Panc1 (cell line): ENCODE data around the gene TGIF1. TPM values are rescaled to one million over a fixed set of nuclear protein-coding genes. Genes with fewer than 3 reads are reported as not detected.
"Not testable (repeated sequence)": the region's sequence is repeated elsewhere in the genome, so short reads cannot be mapped to it uniquely, and the experiment has no call there.

Experiments used
- ATAC-seq: fragments of 200-7000 bp; cut with Tn5 transposase; 2 replicates; pipeline ENCODE4 v1.9.1; 2020; ENCODE audit warnings: mild to moderate bottlenecking, moderate library complexity
- BruUV-seq: library from RNA; stranded (reverse); fragments of 400-500 nt; replicated peaks from 2 replicates; lab custom pipeline; 2021; lab: Mats Ljungman, UMichigan
- CTCF ChIA-PET: fragments of 300-600 bp; sonication (Branson Sonifier 250); formaldehyde crosslinking; loops from one replicate; lab custom pipeline; 2022; ENCODE audit warnings: antibody characterized with exemption; lab: Charles Lee
- POLR2A ChIA-PET: fragments of 300-600 bp; sonication (Branson Sonifier 250); formaldehyde crosslinking; loops from one replicate; lab custom pipeline; 2022; ENCODE audit warnings: antibody characterized with exemption; lab: Charles Lee
- DNase-seq: peaks from one replicate; pipeline ENCODE4 v3.0.0-alpha.2; 2010; ENCODE audit warnings: low read depth, low spot score
- H3K27ac ChIP-seq: 2 replicates; pipeline ENCODE4 v1.5.1; 2011; ENCODE audit warnings: mild to moderate bottlenecking, low read length, inconsistent platforms
- H3K27me3 ChIP-seq: fragments of 200-500 bp; sonication (Bioruptor generic); 2 replicates; pipeline ENCODE4 v1.6.0; 2014; ENCODE audit warnings: low read length, inconsistent platforms; ENCODE audit not compliant: control insufficient read depth, insufficient read depth
- H3K36me3 ChIP-seq: fragments of 200-500 bp; sonication (Bioruptor generic); 2 replicates; pipeline ENCODE4 v1.5.1; 2014; ENCODE audit warnings: inconsistent platforms, mild to moderate bottlenecking, low read length, moderate library complexity; ENCODE audit not compliant: control insufficient read depth, insufficient read depth
- H3K4me1 ChIP-seq: 2 replicates; pipeline ENCODE4 v1.5.1; 2011; ENCODE audit warnings: inconsistent platforms, mild to moderate bottlenecking, low read length, moderate library complexity; ENCODE audit not compliant: control insufficient read depth, insufficient read depth
- H3K4me3 ChIP-seq, 2 experiments: 2 replicates each; pipeline ENCODE4 v1.5.1; 2011 to 2012; ENCODE audit warnings: low read depth in 2 of 2, low read length in 2 of 2, mild to moderate bottlenecking in 2 of 2, inconsistent platforms in 1 of 2, moderate library complexity in 1 of 2
- H3K9me3 ChIP-seq: fragments of 200-500 bp; sonication (Bioruptor generic); 2 replicates; pipeline ENCODE4 v1.5.1; 2014; ENCODE audit warnings: low read depth, mild to moderate bottlenecking, inconsistent platforms, low read length, moderate library complexity; ENCODE audit not compliant: control insufficient read depth, insufficient read depth
- POLR2AphosphoS5 ChIP-seq: IDR thresholded peaks from 2 replicates; pipeline ENCODE4 v1.6.1; 2012; ENCODE audit warnings: mild to moderate bottlenecking, low read depth, low read length, moderate library complexity
- SIN3A ChIP-seq: IDR thresholded peaks from 2 replicates; pipeline ENCODE4 v1.6.1; 2012; ENCODE audit warnings: low read depth, mild to moderate bottlenecking, low read length, moderate library complexity, borderline replicate concordance; ENCODE audit not compliant: insufficient read depth
- TCF7L2 ChIP-seq: IDR thresholded peaks from 2 replicates; pipeline ENCODE4 v1.6.1; 2011; ENCODE audit warnings: mild to moderate bottlenecking, low read depth, low read length, inconsistent platforms
- in situ Hi-C: cut with HindIII; loops from 2 replicates; pipeline ENCODE4 v1.10.0; 2016; ENCODE audit warnings: low sequenced_read_pairs, low pct_unique_long_range_greater_than_20kb
- intact Hi-C: fragments of 100-400 bp; cut with micrococcal nuclease; formaldehyde crosslinking; loops from one replicate; pipeline ENCODE4 v1.10.0; 2022; ENCODE audit not compliant: unreplicated experiment
- total RNA-seq: library from RNA; stranded (reverse); gene quantifications from one replicate; pipeline ENCODE4 v1.2.1, GENCODE V29; 2021; ENCODE audit not compliant: unreplicated experiment
- TF ChIP-seq, protein P1 (sequence below), 2 experiments: IDR thresholded peaks; 2 replicates each; pipeline ENCODE4 v1.6.1; 2011 to 2012; ENCODE audit warnings: low read depth in 2 of 2, control low read depth in 1 of 2, low read length in 1 of 2, mild to moderate bottlenecking in 1 of 2, moderate library complexity in 1 of 2; ENCODE audit not compliant: insufficient read depth in 1 of 2
- TF ChIP-seq, protein P2 (sequence below): fragments of 450-650 bp; IDR thresholded peaks from 2 replicates; pipeline ENCODE4 v1.5.1; 2017; ENCODE audit warnings: mild to moderate bottlenecking

Gene TGIF1
- total RNA-seq, 1 experiment from 2014 or later = 171 TPM

DNA sequence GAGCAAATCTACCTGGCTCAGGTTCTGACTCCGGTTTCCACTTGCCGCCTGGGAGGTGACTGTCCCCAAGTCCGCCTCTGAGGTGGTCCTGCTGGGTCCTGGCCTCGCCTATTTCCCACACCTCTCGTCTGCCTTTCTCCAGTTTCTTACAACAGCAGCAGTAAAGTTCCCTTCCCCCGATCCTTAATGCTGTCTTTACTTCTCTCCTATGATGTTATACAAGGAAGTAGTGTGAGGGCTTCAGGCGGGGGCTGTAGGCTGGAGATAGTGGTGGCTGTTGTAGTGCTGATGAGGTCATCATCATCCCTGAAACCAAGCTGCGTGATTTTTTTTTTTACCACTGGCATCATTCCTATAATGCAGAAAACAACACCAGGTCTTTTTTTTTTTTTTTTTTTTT is 18.9 kb downstream of the TGIF1 start:
- DNase-seq = no peak
- no TSS peak for BruUV-seq
- TF ChIP-seq, protein P1, sequence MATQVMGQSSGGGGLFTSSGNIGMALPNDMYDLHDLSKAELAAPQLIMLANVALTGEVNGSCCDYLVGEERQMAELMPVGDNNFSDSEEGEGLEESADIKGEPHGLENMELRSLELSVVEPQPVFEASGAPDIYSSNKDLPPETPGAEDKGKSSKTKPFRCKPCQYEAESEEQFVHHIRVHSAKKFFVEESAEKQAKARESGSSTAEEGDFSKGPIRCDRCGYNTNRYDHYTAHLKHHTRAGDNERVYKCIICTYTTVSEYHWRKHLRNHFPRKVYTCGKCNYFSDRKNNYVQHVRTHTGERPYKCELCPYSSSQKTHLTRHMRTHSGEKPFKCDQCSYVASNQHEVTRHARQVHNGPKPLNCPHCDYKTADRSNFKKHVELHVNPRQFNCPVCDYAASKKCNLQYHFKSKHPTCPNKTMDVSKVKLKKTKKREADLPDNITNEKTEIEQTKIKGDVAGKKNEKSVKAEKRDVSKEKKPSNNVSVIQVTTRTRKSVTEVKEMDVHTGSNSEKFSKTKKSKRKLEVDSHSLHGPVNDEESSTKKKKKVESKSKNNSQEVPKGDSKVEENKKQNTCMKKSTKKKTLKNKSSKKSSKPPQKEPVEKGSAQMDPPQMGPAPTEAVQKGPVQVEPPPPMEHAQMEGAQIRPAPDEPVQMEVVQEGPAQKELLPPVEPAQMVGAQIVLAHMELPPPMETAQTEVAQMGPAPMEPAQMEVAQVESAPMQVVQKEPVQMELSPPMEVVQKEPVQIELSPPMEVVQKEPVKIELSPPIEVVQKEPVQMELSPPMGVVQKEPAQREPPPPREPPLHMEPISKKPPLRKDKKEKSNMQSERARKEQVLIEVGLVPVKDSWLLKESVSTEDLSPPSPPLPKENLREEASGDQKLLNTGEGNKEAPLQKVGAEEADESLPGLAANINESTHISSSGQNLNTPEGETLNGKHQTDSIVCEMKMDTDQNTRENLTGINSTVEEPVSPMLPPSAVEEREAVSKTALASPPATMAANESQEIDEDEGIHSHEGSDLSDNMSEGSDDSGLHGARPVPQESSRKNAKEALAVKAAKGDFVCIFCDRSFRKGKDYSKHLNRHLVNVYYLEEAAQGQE (IDR thresholded peaks at IDR 0.05; ENCODE audit: insufficient read depth in 1 of 2, low read depth in 2 of 2, low read length in 1 of 2) = no peak
- TF ChIP-seq SIN3A = no peak
- TF ChIP-seq POLR2AphosphoS5 = no peak
- TF ChIP-seq, protein P2, sequence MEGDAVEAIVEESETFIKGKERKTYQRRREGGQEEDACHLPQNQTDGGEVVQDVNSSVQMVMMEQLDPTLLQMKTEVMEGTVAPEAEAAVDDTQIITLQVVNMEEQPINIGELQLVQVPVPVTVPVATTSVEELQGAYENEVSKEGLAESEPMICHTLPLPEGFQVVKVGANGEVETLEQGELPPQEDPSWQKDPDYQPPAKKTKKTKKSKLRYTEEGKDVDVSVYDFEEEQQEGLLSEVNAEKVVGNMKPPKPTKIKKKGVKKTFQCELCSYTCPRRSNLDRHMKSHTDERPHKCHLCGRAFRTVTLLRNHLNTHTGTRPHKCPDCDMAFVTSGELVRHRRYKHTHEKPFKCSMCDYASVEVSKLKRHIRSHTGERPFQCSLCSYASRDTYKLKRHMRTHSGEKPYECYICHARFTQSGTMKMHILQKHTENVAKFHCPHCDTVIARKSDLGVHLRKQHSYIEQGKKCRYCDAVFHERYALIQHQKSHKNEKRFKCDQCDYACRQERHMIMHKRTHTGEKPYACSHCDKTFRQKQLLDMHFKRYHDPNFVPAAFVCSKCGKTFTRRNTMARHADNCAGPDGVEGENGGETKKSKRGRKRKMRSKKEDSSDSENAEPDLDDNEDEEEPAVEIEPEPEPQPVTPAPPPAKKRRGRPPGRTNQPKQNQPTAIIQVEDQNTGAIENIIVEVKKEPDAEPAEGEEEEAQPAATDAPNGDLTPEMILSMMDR = no peak
- TF ChIP-seq TCF7L2 = no peak
- no peaks in the 10 kb centered on the region for H3K9me3 ChIP-seq
- POLR2A ChIA-PET = interaction anchor here (0.5 to 0.6 kb wide), 2 partner anchors 18 to 20 kb away, joined by 5 to 6 read pairs; no protein-coding TSS in a partner anchor
- peaks cover 18% of the 10 kb centered on the region for H3K4me1 ChIP-seq
- in situ Hi-C loops (no loop called here), intact Hi-C loops (no loop called here)
- no peaks in the 10 kb centered on the region for H3K27me3 ChIP-seq
- no peak overlapping the region for H3K4me3 ChIP-seq
- CTCF ChIA-PET = interaction anchor here (0.7 to 1.0 kb wide), 2 partner anchors 109 to 198 kb away, joined by 3 read pairs; no protein-coding TSS in a partner anchor
- H3K36me3 ChIP-seq = no peaks in the 10 kb centered on the region
- peak overlapping the region; percentile 44 for H3K27ac ChIP-seq
- ATAC-seq = no peak

DNA sequence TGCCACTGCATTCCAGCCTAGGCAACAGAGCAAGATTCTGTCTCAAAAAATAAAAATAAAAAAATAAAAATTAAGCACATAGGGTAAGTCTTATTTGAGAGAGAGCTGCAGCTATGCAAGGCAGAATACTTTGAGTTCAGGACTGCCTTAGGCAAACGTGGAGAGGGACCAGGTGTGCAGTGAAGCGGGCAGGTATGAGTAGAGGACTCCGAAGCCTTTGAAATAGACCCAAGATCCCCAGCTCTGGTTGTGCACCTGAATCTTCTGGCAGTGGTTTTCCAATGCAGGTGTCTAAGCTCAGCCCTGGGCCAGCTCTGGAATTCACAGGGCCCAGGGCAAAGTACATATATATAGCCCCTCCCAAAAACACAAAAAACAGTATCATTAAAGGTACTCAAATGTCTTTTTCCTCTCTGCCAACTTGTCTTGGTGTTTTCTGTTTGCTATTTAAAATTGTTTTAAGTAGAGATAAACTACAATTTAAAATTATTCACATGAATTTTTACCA is 21.2 kb downstream of the TGIF1 start:
- H3K4me1 ChIP-seq = peaks cover 12% of the 10 kb centered on the region
- H3K36me3 ChIP-seq = no peaks in the 10 kb centered on the region
- ChIA-PET CTCF (no interaction called here), POLR2A (no interaction called here)
- no peak overlapping the region for H3K4me3 ChIP-seq
- in situ Hi-C loops = no loop called here
- H3K27me3 ChIP-seq = no peaks in the 10 kb centered on the region
- intact Hi-C loops = no loop called here
- no peak overlapping the region for H3K27ac ChIP-seq
- no peaks in the 10 kb centered on the region for H3K9me3 ChIP-seq
- no TSS peak for BruUV-seq
- ATAC-seq (no peak), DNase-seq (no peak)
- TF ChIP-seq, protein P2 = no peak
- TF ChIP-seq TCF7L2 = no peak
- TF ChIP-seq POLR2AphosphoS5 = no peak
- TF ChIP-seq, protein P1 (IDR thresholded peaks at IDR 0.05; ENCODE audit: insufficient read depth in 1 of 2, low read depth in 2 of 2, low read length in 1 of 2) = no peak
- no peak for TF ChIP-seq SIN3A

DNA sequence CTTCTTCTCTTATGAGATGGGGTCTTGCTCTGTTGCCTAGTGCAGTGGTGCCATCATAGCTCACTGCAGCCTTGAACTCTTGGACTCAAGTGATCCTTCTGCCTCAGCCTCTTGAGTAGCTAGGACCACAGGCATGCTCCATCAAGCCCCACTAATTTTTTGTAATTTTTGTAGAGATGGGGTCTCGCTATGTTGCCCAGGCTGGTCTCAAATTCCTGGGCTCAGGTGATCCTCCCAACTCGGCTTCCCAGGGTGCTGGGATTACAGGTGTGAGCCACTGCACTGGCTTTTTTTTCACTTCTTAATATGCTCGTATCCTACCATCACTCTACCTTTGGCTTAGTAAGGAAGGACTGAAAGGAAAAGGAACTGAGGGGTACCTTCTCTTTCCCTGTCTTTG is 22.1 kb downstream of the TGIF1 start:
- H3K4me3 ChIP-seq, CTCF ChIA-PET, intact Hi-C loops, H3K9me3 ChIP-seq, DNase-seq, in situ Hi-C loops, ATAC-seq, H3K27me3 ChIP-seq, POLR2A ChIA-PET, BruUV-seq, H3K4me1 ChIP-seq, H3K36me3 ChIP-seq: not testable (repeated sequence)
- H3K27ac ChIP-seq = 0 out of 2 replicates have a peak overlapping the region, but pooled peaks have one; percentile 32
